Tibial artery (tissue), 4 donors: ENCODE results near the gene CHMP1A.

Experiments
- DNase-seq, 2 donors: peaks; one replicate each; pipeline ENCODE4 v3.0.0-alpha.2; 2019
- H3K27ac ChIP-seq, 2 donors: fragments of 200-600 bp; sonication (generic) in 1 of 2; 1 replicate in 1 of 2; 2 replicates in 1 of 2; pipeline ENCODE4 v1.5.1; 2018 to 2019; ENCODE audit warnings: mild to moderate bottlenecking in 1 of 2
- H3K27me3 ChIP-seq, 2 donors: fragments of 200-600 bp; sonication (generic) in 1 of 2; one replicate each; pipeline versions ENCODE4 v1.5.1 to v1.6.0; 2016 to 2019
- H3K36me3 ChIP-seq, 3 donors: fragments of 200-600 bp; sonication (generic) in 2 of 3; one replicate each; pipeline ENCODE4 v1.5.1; 2016 to 2019; ENCODE audit warnings: mild to moderate bottlenecking in 2 of 3
- H3K4me1 ChIP-seq, 4 donors: fragments of 200-600 bp; sonication (generic) in 2 of 4; 1 replicate in 3 of 4; 2 replicates in 1 of 4; pipeline ENCODE4 v1.5.1; 2016 to 2019
- H3K4me3 ChIP-seq, 2 donors: fragments of 200-600 bp; sonication (generic) in 1 of 2; 1 replicate in 1 of 2; 2 replicates in 1 of 2; pipeline ENCODE4 v1.5.1; 2018 to 2019; ENCODE audit warnings: mild to moderate bottlenecking in 2 of 2
- H3K9me3 ChIP-seq, 3 donors: fragments of 200-600 bp; sonication (generic) in 1 of 3; one replicate each; pipeline ENCODE4 v1.5.1; 2016 to 2019
- CTCF ChIP-seq, 2 experiments: fragments of 200-600 bp in 1 of 2; fragments of 450-650 bp in 1 of 2; IDR thresholded peaks; one replicate each; pipeline ENCODE4 v1.5.1; 2017 to 2019; ENCODE audit warnings: antibody characterized with exemption in 2 of 2, mild to moderate bottlenecking in 1 of 2, moderate library complexity in 1 of 2
- intact Hi-C: fragments of 100-400 bp; cut with DNase I; formaldehyde crosslinking; loops from one replicate; pipeline ENCODE4 v1.15.0; 2023; ENCODE audit warnings: low total_unique reads

Gene CHMP1A

GRCh38 chr16:89607937-89608740 is 49.4 kb downstream of the CHMP1A start:
- H3K27ac ChIP-seq = no peak overlapping the region
- H3K36me3 ChIP-seq = no peaks in the 10 kb centered on the region
- H3K4me3 ChIP-seq = no peak overlapping the region
- peaks cover 0 to 50% of the 10 kb centered on the region in 2 donors for H3K27me3 ChIP-seq
- H3K4me1 ChIP-seq = no peaks in the 10 kb centered on the region
- no peak for DNase-seq
- intact Hi-C loops = no loop called here
- no peak for TF ChIP-seq CTCF (IDR thresholded peaks at IDR 0.05)
- no peaks in the 10 kb centered on the region for H3K9me3 ChIP-seq

- no peaks in the 10 kb centered on the region for H3K36me3 ChIP-seq
- no peak for DNase-seq
- intact Hi-C loops = no loop called here
- no peak for TF ChIP-seq CTCF (IDR thresholded peaks at IDR 0.05)
- H3K4me1 ChIP-seq = peaks cover 0 to 5% (median 4%) of the 10 kb centered on the region in 4 donors
- H3K27me3 ChIP-seq = peaks cover 0 to 50% of the 10 kb centered on the region in 2 donors
- no peak overlapping the region for H3K27ac ChIP-seq
- no peak overlapping the region for H3K4me3 ChIP-seq
- H3K9me3 ChIP-seq = no peaks in the 10 kb centered on the region
These were observed 50.1 kb downstream of the CHMP1A start for GRCh38 chr16:89607453-89607852.

GRCh38 chr16:89606006-89606405 is 51.5 kb downstream of the CHMP1A start:
- DNase-seq = no peak
- peaks cover 0 to 11% (median 7%) of the 10 kb centered on the region in 4 donors for H3K4me1 ChIP-seq
- no peaks in the 10 kb centered on the region for H3K36me3 ChIP-seq
- no peak for TF ChIP-seq CTCF (IDR thresholded peaks at IDR 0.05)
- peaks cover 0 to 51% of the 10 kb centered on the region in 2 donors for H3K27me3 ChIP-seq
- H3K4me3 ChIP-seq = no peak overlapping the region
- intact Hi-C loops = no loop called here
- H3K27ac ChIP-seq = no peak overlapping the region
- H3K9me3 ChIP-seq = no peaks in the 10 kb centered on the region

- Histone ChIP-seq H3K4me3 (no peak overlapping the region), H3K9me3 (no peaks in the 10 kb centered on the region), H3K4me1 (peaks cover 0 to 11% (median 7%) of the 10 kb centered on the region in 4 donors), H3K27me3 (peaks cover 0 to 51% of the 10 kb centered on the region in 2 donors), H3K27ac (no peak overlapping the region), H3K36me3 (no peaks in the 10 kb centered on the region)
- no peak for DNase-seq
- no peak for TF ChIP-seq CTCF (IDR thresholded peaks at IDR 0.05)
- intact Hi-C loops = no loop called here
These were observed 52.1 kb downstream of the CHMP1A start for GRCh38 chr16:89605186-89605970.

- intact Hi-C loops = no loop called here
- TF ChIP-seq CTCF (IDR thresholded peaks at IDR 0.05) = no peak
- DNase-seq = no peak
These were observed 52.7 kb downstream of the CHMP1A start for GRCh38 chr16:89604764-89605163.

More at GRCh38 chr16:89604764-89605163, 52.7 kb downstream of the CHMP1A start:
- no peaks in the 10 kb centered on the region for H3K9me3 ChIP-seq
- H3K36me3 ChIP-seq = no peaks in the 10 kb centered on the region
- H3K4me3 ChIP-seq = no peak overlapping the region
- peaks cover 0 to 51% of the 10 kb centered on the region in 2 donors for H3K27me3 ChIP-seq
- H3K27ac ChIP-seq = no peak overlapping the region
- H3K4me1 ChIP-seq = peaks cover 0 to 11% (median 7%) of the 10 kb centered on the region in 4 donors
